HUES6 (cell line): Measurements from ENCODE around the gene IL15RA.

Source experiments
- H3K27ac ChIP-seq: 2 replicates; pipeline ENCODE4 v1.7.0; 2013; ENCODE audit warnings: low read depth, mild to moderate bottlenecking, low read length, inconsistent platforms
- H3K27me3 ChIP-seq: 2 replicates; pipeline ENCODE4 v1.6.1; 2013; ENCODE audit warnings: low read length; ENCODE audit not compliant: control insufficient read depth, insufficient read depth
- H3K36me3 ChIP-seq: 2 replicates; pipeline ENCODE4 v1.6.1; 2013; ENCODE audit warnings: low read length; ENCODE audit not compliant: control insufficient read depth, insufficient read depth
- H3K4me1 ChIP-seq: 2 replicates; pipeline ENCODE4 v1.6.1; 2013; ENCODE audit warnings: low read length; ENCODE audit not compliant: control insufficient read depth, insufficient read depth
- H3K4me3 ChIP-seq: 2 replicates; pipeline ENCODE4 v1.5.1; 2013; ENCODE audit warnings: low read depth, low read length
- H3K9ac ChIP-seq: one replicate; pipeline ENCODE4 v1.6.1; 2013; ENCODE audit warnings: mild to moderate bottlenecking, low read length
- H3K9me3 ChIP-seq: 2 replicates; pipeline ENCODE4 v1.6.1; 2013; ENCODE audit warnings: low read depth, low read length; ENCODE audit not compliant: control insufficient read depth, insufficient read depth

Gene IL15RA

DNA sequence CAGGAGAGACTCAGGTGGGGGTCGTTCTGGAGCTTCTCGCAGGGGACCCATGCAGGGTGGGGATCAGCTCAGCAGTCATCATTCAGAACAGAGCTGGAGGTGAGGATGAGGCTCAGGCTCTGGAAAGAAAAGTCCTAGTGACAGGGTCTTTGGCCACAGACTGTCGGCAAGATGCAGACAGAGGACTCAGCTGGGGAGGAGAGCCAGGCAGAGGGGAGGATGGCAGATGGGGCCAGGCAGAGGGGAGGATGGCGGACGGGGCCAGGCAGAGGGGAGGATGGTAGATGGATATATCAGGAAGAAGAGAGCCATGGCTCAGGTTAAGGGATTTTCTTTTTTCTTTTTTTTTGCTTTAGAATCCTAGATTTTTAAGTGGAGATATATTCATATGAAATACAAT, 7.7 kb upstream of the IL15RA start:
- Histone ChIP-seq H3K27me3 (peaks cover 19% of the 10 kb centered on the region), H3K4me3 (no peak overlapping the region), H3K9me3 (no peaks in the 10 kb centered on the region), H3K36me3 (no peaks in the 10 kb centered on the region), H3K27ac (no peak overlapping the region), H3K9ac (no peak overlapping the region), H3K4me1 (no peaks in the 10 kb centered on the region)

DNA sequence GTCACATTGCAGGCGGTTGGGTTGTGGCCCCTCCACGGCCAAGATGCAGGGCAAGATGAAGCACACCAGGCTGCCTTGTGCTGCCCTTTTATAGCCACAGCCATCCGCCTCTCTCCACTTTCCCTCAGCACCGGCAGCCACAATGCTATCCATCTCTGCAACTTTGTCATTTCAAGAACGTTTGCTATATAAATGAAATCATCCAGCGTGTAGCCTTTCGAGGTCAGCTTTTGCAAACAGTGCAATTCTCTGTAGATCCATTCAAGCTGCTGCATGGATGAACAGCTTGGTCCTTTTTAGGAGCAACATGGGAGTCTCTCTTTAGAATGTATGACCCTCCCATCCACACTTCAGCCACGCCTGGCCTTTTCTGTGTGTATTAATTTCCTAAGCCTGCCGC, 6.4 kb upstream of the IL15RA start:
- Histone ChIP-seq H3K36me3 (no peaks in the 10 kb centered on the region), H3K27me3 (peaks cover 29% of the 10 kb centered on the region), H3K4me1 (no peaks in the 10 kb centered on the region), H3K9ac (no peak overlapping the region), H3K4me3 (no peak overlapping the region), H3K27ac (no peak overlapping the region), H3K9me3 (no peaks in the 10 kb centered on the region)

DNA sequence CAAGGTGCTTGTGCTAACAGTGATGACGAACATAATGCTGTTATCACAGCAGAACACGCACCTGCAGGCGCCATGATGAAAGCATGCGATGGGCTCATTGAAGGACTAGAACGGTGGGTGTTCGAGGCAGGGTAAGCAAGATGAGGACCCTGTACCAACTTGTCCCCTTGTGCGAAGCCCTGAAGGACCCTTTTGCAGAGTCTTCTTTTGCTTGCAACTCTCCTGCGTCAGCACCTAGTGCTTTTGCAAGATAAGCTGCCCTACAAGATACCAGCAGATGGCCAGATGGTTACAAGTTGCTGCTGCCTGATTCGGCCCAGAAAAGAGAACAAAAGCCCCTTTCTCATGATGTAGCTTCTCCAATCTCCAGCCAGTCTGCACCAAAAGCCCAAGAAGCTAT, 4.2 kb upstream of the IL15RA start:
- no peak overlapping the region for H3K27ac ChIP-seq
- no peaks in the 10 kb centered on the region for H3K9me3 ChIP-seq
- no peak overlapping the region for H3K9ac ChIP-seq
- peaks cover 51% of the 10 kb centered on the region for H3K27me3 ChIP-seq
- H3K4me1 ChIP-seq, result 0 out of 2 replicates have a peak, but pooled peaks cover under 1% of the 10 kb centered on the region
- no peaks in the 10 kb centered on the region for H3K36me3 ChIP-seq
- H3K4me3 ChIP-seq, result no peak overlapping the region

DNA sequence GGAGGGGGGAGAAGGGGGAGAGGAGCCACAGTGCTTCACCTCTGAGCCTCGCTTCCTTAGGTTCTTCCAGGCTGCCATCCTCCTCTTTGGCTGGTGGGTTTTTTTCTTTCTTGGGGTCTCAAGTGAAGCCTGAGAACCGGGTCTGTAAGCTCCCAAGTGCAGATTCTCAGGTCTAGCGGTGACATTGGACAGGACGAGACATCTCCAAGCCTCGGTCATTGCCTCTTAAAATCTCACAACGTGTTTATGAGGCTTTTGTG, 817 bp upstream of the IL15RA start:
- Histone ChIP-seq H3K27me3 (peaks cover 60% of the 10 kb centered on the region), H3K9ac (no peak overlapping the region), H3K36me3 (no peaks in the 10 kb centered on the region), H3K27ac (no peak overlapping the region), H3K9me3 (no peaks in the 10 kb centered on the region), H3K4me1 (peaks cover 7% of the 10 kb centered on the region; the same call in 1 of the 2 replicates), H3K4me3 (peak overlapping the region; percentile 97)

DNA sequence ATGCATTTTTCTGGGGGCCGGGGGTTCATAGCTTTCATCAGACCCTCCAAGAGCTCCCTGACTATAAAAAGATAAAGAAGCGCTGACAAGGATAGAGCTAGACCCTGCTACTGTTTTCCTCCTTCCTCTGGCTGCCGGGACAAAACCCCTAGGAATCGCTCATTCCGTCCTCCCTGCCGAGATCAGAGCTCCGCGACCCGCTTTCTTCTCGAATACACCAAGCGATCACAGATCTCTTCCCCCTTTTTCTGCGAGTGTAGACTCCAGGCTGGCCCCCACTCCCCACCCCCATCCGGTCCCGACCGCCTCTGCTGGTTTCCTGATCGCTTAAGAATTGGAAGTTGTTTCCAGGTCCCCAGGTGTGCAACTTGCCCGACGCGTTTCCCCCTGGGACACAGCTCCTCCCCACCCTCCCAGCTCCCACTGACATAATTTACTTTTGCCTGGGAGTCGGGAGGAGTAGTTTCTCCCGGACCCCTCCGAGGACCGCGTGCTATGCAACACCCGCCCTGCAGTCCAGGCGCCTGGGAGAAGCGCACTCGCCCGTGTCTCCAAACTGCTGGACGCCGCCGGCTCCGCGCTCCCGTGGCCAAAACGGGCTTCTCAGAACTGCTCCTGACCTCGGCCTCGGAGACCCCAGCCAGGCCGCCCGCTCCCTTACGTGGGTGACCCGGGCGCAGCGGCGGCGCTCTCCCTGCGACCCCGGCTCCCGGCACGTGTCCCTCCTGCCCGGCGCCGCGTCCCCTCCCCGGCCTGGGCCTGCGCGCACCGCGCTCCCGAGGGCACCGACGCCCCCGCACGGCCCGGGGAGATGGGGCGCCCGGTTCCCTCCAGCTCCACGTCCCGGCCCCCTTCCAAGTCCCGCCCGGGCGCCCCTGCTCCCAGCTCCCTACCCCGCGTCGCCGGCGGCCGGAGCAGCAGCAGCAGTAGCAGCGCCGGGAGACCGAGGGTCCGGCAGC, 552 bp downstream of the IL15RA start:
- H3K9me3 ChIP-seq, result no peaks in the 10 kb centered on the region
- H3K27ac ChIP-seq, result no peak overlapping the region
- peak overlapping the region; percentile 97 for H3K4me3 ChIP-seq
- H3K36me3 ChIP-seq, result no peaks in the 10 kb centered on the region
- peaks cover 7% of the 10 kb centered on the region; the same call in 1 of the 2 replicates for H3K4me1 ChIP-seq
- H3K9ac ChIP-seq, result peak overlapping the region; percentile 80
- H3K27me3 ChIP-seq, result peaks cover 60% of the 10 kb centered on the region

DNA sequence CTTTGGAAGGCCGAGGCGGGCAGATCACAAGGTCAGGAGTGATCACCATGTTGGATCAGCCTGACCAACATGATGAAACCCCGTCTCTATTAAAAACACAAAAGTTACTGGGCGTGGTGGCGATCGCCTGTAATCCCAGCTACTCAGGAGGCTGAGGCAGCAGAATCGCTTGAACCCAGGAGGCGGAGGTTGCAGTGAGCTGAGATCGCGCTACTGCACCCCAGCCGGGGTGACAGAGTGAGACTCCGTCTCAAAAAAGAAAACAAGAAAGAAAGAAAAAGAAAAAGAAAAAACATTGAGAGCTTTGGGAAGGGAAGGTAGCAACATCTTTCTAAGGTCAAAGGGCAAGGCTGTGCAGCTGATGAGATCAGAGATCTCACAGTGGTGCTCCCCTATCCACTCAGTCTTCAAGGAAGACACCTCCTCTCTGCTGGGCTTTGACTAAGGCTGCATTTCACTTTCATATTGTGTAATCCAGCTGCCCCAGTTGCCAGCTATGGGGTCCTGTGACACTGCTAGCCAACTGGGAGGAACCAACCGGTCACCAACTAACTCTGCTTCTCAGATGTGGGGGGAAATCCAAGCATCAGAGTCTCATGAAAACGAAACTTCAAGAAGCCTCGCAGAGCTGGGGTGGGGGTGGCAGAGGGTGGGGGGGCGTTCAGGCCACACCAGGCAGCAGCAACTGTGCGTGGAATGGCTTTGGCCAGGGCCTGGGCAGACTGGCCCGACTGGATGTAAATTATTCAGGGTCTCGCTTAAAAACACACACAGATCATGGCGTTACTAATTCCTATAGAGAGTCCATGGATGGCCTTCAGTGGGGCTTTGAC, 1.5 kb downstream of the IL15RA start:
- H3K4me1 ChIP-seq, result peaks cover 7% of the 10 kb centered on the region; the same call in 1 of the 2 replicates
- no peak overlapping the region for H3K9ac ChIP-seq
- no peaks in the 10 kb centered on the region for H3K36me3 ChIP-seq
- H3K27me3 ChIP-seq, result peaks cover 54% of the 10 kb centered on the region
- H3K4me3 ChIP-seq, result peak overlapping the region; percentile 97
- H3K9me3 ChIP-seq, result no peaks in the 10 kb centered on the region
- H3K27ac ChIP-seq, result no peak overlapping the region

DNA sequence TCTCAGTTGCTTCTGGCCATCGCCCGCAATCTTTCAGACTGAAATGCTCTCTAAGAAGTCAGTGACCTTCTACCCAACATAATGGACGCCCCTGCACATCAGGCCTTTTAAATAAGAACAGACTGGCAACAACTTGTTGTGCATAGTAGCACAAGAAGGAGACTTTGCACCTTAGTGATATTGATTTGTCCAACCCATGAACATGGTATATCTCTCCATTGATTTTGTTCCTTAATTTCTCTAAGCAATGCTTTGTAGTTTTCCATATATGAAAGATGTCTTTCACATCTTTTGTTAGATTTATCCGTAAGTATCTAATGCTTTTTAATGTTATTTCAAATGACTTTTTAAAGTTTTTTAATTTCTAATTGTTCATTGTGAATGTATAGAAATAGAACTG, 4.3 kb downstream of the IL15RA start:
- H3K27me3 ChIP-seq, result peaks cover 29% of the 10 kb centered on the region
- no peaks in the 10 kb centered on the region for H3K36me3 ChIP-seq
- H3K4me3 ChIP-seq, result no peak overlapping the region
- no peak overlapping the region for H3K9ac ChIP-seq
- H3K4me1 ChIP-seq, result peaks cover 7% of the 10 kb centered on the region; the same call in 1 of the 2 replicates
- H3K27ac ChIP-seq, result no peak overlapping the region
- H3K9me3 ChIP-seq, result no peaks in the 10 kb centered on the region

DNA sequence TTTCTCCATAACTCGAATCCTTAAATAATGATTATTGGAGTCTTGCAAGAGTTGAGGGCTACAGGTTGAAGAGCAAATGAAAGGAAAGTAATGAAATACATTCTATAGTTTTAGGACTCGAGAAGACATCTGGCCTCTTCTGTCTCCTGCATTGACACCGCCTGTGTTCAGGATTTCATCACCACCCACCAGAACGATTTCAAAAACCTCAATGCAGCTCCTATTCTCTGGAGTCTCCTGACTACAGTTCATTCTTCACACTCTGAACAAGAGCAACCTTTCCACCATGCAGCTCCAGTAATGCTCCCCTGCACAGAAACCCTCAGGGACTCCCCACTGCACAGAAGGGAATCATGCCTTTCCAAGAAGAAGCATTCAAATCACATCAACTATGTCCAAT, 5.5 kb downstream of the IL15RA start:
- Histone ChIP-seq H3K36me3 (no peaks in the 10 kb centered on the region), H3K9me3 (no peaks in the 10 kb centered on the region)

DNA sequence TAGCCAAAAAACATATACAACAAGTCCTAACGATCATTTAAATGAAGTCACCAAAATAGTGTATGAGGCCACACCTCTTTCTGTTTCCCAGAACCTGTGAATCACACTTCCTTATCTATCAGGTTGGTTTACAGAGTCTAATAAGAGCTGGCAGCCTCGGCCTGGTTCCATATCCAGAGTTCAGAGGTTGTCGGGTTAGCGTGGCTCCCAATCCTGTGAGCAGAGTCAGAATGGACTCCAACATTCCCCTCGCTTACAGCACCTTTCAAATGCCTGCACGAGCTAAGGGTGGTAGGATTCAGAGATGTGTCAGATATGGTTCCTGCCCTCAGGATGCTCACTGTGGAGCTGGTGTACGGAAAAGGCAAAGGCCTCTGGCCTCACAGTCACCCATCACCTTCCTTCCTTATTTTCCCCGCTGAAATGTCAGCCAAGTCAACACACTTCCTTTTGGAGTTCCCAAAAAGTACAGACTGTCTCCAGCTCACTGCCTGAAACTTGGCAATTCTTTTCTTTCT, 6.0 kb downstream of the IL15RA start:
- H3K9me3 ChIP-seq, result no peaks in the 10 kb centered on the region
- no peak overlapping the region for H3K27ac ChIP-seq
- no peak overlapping the region for H3K9ac ChIP-seq
- peaks cover 12% of the 10 kb centered on the region for H3K27me3 ChIP-seq
- H3K4me1 ChIP-seq, result peaks cover 5% of the 10 kb centered on the region; the same call in 1 of the 2 replicates
- H3K36me3 ChIP-seq, result no peaks in the 10 kb centered on the region
- H3K4me3 ChIP-seq, result no peak overlapping the region

More for the DNA sequence above, 5.5 kb downstream of the IL15RA start:
- H3K4me1 ChIP-seq, result peaks cover 7% of the 10 kb centered on the region; the same call in 1 of the 2 replicates
- no peak overlapping the region for H3K4me3 ChIP-seq
- no peak overlapping the region for H3K9ac ChIP-seq
- no peak overlapping the region for H3K27ac ChIP-seq
- peaks cover 17% of the 10 kb centered on the region for H3K27me3 ChIP-seq

DNA sequence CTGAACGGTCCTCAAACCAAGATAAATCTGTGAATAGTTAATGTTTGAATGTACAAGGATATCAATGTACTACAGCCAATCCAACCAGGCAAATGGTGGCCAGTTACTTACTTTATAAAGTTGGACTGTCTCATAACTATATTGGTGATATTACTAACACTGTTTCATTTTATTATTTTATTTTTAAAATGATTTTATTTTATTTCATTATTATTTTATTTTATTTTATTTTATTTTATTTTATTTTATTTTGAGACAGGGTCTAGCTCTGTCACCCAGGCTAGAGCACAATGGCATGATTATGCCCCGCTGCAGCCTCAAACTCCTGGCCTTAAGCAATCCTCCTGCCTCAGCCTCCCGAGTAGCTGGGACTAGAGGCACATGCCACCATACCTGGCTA, 6.8 kb downstream of the IL15RA start:
- H3K27ac ChIP-seq, result no peak overlapping the region
- no peak overlapping the region for H3K9ac ChIP-seq

DNA sequence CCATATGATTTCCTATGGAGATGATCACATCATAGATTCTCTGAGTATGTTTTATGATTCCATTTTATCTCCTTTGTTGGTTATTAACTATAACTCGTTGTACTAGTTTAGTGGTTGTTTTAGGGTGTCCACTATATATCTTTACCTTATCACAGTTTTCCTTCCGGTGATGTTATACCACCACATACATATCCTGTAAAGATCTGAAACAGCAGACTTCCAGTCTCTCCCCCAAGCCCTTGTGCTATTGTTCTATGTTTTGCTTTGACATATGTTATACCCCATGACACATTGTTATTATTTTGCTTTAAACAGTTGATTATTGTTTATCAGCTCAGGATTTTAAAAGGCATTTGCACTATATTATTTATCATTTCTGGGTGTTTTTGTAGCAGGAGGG, 7.3 kb downstream of the IL15RA start:
- Histone ChIP-seq H3K9me3 (no peaks in the 10 kb centered on the region), H3K27me3 (no peaks in the 10 kb centered on the region), H3K27ac (no peak overlapping the region), H3K9ac (no peak overlapping the region), H3K4me1 (no peaks in the 10 kb centered on the region), H3K36me3 (no peaks in the 10 kb centered on the region), H3K4me3 (no peak overlapping the region)

More for the DNA sequence above, 6.8 kb downstream of the IL15RA start:
- H3K4me3 ChIP-seq, result no peak overlapping the region
- H3K4me1 ChIP-seq, result no peaks in the 10 kb centered on the region
- no peaks in the 10 kb centered on the region for H3K36me3 ChIP-seq
- peaks cover 3% of the 10 kb centered on the region for H3K27me3 ChIP-seq
- H3K9me3 ChIP-seq, result no peaks in the 10 kb centered on the region
